ENCODE results near the gene ELK4. TPM values are rescaled to one million over a fixed set of nuclear protein-coding genes. Genes with fewer than 3 reads are reported as not detected.
A peak's percentile ranks its signal among the peaks of the same experiment; 100 is the strongest.

ELK4 gene
- total RNA-seq, 1 experiment from 2014 or later, result 39.0 TPM

GRCh38 chr1:205676597-205676996 lies 44.8 kb upstream of the ELK4 start (continued):
- TF ChIP-seq SOX15 (CRISPR knock-in tag; IDR thresholded peaks at IDR 0.05) (no peak), PRRX2 (CRISPR knock-in tag; IDR thresholded peaks at IDR 0.05) (no peak), EMX1 (CRISPR knock-in tag; IDR thresholded peaks at IDR 0.05) (no peak)

- no peaks in the 10 kb centered on the region for H3K9me3 Mint-ChIP-seq
- H3K27ac Mint-ChIP-seq, result peak overlapping the region; percentile 71; the same call in 1 of the 2 replicates
- CTCF ChIA-PET, result interaction anchor here (0.8 to 19.0 kb wide), 4 partner anchors 13 to 36 kb away, joined by 4 to 307 read pairs (median 9); no protein-coding TSS in a partner anchor
- ATAC-seq, result no peak
- TF ChIP-seq GRHL2 (CRISPR knock-in tag; IDR thresholded peaks at IDR 0.05; ENCODE audit: insufficient replicate concordance, severe bottlenecking) (no peak), GTF2I (CRISPR knock-in tag; conservative IDR thresholded peaks at IDR 0.05) (no peak), ERG (CRISPR knock-in tag; IDR thresholded peaks at IDR 0.05) (no peak), PRRX2 (CRISPR knock-in tag; IDR thresholded peaks at IDR 0.05) (no peak), TP53 (CRISPR knock-in tag; IDR thresholded peaks at IDR 0.05) (no peak), MAX (CRISPR knock-in tag; IDR thresholded peaks at IDR 0.05) (no peak), ZNF423 (CRISPR knock-in tag; IDR thresholded peaks at IDR 0.05) (no peak)
- TF ChIP-seq, protein P1, sequence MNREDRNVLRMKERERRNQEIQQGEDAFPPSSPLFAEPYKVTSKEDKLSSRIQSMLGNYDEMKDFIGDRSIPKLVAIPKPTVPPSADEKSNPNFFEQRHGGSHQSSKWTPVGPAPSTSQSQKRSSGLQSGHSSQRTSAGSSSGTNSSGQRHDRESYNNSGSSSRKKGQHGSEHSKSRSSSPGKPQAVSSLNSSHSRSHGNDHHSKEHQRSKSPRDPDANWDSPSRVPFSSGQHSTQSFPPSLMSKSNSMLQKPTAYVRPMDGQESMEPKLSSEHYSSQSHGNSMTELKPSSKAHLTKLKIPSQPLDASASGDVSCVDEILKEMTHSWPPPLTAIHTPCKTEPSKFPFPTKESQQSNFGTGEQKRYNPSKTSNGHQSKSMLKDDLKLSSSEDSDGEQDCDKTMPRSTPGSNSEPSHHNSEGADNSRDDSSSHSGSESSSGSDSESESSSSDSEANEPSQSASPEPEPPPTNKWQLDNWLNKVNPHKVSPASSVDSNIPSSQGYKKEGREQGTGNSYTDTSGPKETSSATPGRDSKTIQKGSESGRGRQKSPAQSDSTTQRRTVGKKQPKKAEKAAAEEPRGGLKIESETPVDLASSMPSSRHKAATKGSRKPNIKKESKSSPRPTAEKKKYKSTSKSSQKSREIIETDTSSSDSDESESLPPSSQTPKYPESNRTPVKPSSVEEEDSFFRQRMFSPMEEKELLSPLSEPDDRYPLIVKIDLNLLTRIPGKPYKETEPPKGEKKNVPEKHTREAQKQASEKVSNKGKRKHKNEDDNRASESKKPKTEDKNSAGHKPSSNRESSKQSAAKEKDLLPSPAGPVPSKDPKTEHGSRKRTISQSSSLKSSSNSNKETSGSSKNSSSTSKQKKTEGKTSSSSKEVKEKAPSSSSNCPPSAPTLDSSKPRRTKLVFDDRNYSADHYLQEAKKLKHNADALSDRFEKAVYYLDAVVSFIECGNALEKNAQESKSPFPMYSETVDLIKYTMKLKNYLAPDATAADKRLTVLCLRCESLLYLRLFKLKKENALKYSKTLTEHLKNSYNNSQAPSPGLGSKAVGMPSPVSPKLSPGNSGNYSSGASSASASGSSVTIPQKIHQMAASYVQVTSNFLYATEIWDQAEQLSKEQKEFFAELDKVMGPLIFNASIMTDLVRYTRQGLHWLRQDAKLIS (CRISPR knock-in tag; IDR thresholded peaks at IDR 0.05; ENCODE audit: borderline replicate concordance), result no peak
- no peak for DNase-seq (ENCODE audit: low spot score)
- H3K27me3 Mint-ChIP-seq (ENCODE audit: low read depth), result peaks cover 5% of the 10 kb centered on the region
- H3K36me3 Mint-ChIP-seq, result no peaks in the 10 kb centered on the region
- H3K4me3 Mint-ChIP-seq, result no peak overlapping the region
- POLR2A ChIA-PET, result no interaction called here
- peaks cover 70% of the 10 kb centered on the region for H3K4me1 Mint-ChIP-seq
These were observed 44.2 kb upstream of the ELK4 start for GRCh38 chr1:205676002-205676401.

DNA sequence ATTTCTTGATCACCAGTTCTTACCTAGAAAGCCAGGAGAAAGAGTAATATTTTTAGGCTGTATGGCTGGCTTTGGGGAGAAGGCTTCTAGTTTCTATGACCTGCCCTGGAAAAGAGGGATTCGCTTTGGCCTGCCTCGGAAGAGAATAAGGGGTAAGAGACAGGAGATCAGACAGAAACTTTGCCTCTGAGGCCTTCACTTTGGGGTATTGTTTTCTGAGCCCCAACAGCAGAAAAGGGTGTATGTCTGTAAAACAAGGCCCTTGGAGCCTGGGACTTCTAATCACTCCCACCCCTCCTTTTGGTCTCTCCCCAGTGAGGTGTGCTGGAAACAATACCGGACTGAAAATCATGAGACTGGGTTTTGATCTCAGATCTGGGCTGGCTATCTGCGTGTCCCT lies 43.4 kb upstream of the ELK4 start:
- peaks cover 73% of the 10 kb centered on the region for H3K4me1 Mint-ChIP-seq
- H3K27ac Mint-ChIP-seq, result peak overlapping the region; percentile 35
- no peaks in the 10 kb centered on the region for H3K27me3 Mint-ChIP-seq (ENCODE audit: low read depth)
- no peaks in the 10 kb centered on the region for H3K36me3 Mint-ChIP-seq
- CTCF ChIA-PET, result interaction anchor here (0.7 to 19.0 kb wide), 4 partner anchors 13 to 37 kb away, joined by 3 to 307 read pairs (median 5); no protein-coding TSS in a partner anchor
- DNase-seq (ENCODE audit: low spot score), result no peak
- TF ChIP-seq ZNF232 (CRISPR knock-in tag; IDR thresholded peaks at IDR 0.05) (no peak), NFYB (CRISPR knock-in tag; conservative IDR thresholded peaks at IDR 0.05; ENCODE audit: low read depth) (no peak), TEAD1 (CRISPR knock-in tag; IDR thresholded peaks at IDR 0.05) (no peak)
- TF ChIP-seq, protein P2, sequence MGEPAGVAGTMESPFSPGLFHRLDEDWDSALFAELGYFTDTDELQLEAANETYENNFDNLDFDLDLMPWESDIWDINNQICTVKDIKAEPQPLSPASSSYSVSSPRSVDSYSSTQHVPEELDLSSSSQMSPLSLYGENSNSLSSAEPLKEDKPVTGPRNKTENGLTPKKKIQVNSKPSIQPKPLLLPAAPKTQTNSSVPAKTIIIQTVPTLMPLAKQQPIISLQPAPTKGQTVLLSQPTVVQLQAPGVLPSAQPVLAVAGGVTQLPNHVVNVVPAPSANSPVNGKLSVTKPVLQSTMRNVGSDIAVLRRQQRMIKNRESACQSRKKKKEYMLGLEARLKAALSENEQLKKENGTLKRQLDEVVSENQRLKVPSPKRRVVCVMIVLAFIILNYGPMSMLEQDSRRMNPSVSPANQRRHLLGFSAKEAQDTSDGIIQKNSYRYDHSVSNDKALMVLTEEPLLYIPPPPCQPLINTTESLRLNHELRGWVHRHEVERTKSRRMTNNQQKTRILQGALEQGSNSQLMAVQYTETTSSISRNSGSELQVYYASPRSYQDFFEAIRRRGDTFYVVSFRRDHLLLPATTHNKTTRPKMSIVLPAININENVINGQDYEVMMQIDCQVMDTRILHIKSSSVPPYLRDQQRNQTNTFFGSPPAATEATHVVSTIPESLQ (CRISPR knock-in tag; IDR thresholded peaks at IDR 0.05), result no peak
- TF ChIP-seq, protein P3, sequence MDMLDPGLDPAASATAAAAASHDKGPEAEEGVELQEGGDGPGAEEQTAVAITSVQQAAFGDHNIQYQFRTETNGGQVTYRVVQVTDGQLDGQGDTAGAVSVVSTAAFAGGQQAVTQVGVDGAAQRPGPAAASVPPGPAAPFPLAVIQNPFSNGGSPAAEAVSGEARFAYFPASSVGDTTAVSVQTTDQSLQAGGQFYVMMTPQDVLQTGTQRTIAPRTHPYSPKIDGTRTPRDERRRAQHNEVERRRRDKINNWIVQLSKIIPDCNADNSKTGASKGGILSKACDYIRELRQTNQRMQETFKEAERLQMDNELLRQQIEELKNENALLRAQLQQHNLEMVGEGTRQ (CRISPR knock-in tag; IDR thresholded peaks at IDR 0.05), result no peak
- no peak for ATAC-seq
- POLR2A ChIA-PET, result no interaction called here
- no peaks in the 10 kb centered on the region for H3K9me3 Mint-ChIP-seq
- H3K4me3 Mint-ChIP-seq, result no peak overlapping the region

Measured in WTC11 (cell line).